DMS79 (cell line): ENCODE data around the gene NCLN.
"Not testable (repeated sequence)": the region's sequence is repeated elsewhere in the genome, so short reads cannot be mapped to it uniquely, and the experiment has no call there.

Source experiments
- DNase-seq: peaks from one replicate; lab custom pipeline; 2025; lab: John Stamatoyannopoulos, UW

NCLN gene

DNA sequence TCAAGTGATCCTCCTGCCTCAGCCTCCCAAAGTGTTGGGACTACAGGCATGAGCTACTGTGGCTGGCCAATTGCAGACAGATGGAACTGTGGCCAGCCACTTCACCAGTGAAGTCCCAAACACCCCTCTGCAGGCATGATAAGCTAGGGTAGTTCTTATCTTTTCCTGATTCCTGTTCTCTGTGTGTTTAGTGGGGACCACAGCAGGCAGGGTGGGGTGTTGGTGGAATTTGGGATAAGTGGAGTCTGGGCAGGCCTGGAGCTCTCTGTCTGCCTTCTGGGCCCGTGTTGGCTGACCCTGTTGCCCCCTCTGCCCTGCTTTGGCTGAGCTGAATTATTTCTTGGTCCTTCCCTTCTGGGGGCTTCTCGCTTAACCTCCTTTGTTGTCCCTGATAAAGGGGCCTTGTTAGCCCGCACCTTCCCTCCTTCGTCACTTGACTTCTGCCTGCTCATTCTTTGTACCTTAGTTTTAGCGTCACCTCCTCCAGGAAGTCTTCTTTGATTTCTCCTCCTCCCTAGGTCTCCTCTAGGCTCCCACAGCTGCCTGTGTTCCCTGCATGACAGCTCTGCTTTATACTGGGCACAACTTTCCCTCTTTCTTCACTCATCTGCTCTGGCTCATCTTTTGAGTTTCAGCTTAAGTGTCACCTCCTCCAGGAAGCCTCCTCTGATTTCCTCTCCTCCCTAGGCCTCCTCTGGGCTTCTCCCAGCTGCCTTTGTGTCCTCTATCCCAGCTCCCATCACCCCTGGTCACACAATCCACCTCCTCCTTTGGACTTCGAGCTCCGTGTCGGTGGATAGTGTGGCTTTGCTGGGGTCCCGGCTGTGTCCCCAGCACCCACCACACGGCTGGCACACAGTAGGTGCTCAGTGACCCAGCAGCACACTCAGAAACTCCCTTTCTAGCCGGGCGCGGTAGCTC, 1.7 kb upstream of the NCLN start:
- no peak for DNase-seq

DNA sequence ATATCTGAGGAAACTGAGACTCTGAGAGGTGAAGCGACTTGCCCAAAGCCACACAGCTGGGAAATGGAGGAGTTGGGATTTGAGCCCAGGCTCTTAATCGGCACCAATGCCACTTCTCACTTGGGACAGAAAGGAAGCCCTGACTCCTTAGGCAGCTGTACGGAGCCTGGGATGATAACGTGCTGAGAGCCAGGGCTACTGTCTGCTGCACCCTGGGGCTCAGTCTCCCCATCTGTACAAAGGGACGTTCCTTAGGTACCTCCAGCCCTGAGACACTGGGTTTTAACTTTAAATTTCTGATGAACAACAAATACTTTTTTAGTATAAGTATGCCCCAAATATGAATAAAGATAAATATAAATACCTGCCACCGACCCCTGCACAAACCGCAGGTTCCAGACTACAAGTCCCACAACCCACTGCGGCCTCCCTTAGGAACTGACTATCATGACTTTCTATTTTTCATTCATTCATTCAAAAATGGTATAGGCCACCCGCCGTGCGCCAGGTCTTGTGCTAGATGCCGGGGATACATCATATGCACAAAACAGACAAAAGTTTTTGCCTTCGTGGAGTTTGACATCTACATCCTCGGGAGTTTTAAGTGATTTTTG, 776 bp upstream of the NCLN start:
- DNase-seq = peak; percentile 76

DNA sequence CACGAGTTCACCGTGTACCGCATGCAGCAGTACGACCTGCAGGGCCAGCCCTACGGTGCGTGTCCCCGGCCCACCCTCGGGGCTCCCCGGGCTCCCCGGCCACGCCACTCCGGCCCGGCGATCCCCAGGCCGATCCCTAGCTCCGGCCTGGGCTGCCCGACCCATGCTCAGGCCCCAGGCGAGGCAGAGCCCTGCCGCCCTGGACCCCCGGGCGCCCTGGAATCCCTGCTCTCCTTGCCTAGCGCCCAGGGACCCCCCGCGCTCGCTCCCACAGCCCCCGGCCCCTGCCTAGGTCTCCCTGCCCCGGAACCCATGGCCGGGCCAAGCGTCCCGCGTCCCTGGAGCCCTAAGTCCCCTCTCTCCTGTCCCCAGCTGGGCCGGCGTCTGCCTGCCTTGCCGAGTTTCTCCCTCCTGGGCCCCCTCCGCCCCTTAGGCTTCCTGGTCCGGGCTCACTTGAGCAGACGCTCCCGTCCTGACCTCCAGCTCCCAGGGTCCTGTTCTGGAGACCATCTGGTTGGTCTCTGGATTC, 494 bp downstream of the NCLN start:
- no peak for DNase-seq

DNA sequence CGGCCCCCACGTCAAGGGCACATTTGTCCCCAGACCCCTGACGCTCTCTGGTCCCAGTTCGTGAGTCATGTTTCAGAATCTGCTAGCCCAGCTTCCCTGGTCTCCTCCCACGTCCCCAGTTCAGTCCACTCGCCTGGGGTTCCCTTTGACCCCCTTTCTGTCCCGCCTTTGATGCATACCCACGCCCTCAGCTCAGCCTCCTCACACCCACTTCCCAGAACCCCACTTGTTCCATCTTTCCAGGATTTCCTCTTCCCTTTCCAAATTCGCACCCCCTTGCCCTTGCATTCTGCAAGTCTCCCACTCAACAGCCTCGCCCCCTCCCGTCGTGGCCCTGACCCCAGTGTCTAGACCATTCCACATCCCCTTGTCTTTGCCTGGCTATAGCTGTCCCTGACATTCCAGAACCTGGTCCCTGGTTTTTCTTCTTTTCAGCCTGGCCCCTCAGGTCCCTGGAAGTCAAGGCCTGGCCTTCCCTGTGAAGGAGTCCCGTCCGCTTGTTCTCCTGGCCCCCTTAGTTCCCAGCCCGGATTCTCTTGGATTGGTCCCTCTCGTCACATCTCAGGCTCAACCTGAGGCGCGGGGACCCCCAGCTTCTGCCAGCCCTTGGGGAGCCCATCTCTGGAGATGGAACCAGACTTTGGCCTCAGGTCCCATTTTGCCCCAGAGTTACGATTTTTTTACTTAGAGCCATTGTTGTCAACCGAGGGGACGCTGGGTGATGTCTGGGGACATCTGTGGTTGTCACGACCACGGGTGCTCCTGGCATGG, 1.3 kb downstream of the NCLN start:
- DNase-seq = no peak

DNA sequence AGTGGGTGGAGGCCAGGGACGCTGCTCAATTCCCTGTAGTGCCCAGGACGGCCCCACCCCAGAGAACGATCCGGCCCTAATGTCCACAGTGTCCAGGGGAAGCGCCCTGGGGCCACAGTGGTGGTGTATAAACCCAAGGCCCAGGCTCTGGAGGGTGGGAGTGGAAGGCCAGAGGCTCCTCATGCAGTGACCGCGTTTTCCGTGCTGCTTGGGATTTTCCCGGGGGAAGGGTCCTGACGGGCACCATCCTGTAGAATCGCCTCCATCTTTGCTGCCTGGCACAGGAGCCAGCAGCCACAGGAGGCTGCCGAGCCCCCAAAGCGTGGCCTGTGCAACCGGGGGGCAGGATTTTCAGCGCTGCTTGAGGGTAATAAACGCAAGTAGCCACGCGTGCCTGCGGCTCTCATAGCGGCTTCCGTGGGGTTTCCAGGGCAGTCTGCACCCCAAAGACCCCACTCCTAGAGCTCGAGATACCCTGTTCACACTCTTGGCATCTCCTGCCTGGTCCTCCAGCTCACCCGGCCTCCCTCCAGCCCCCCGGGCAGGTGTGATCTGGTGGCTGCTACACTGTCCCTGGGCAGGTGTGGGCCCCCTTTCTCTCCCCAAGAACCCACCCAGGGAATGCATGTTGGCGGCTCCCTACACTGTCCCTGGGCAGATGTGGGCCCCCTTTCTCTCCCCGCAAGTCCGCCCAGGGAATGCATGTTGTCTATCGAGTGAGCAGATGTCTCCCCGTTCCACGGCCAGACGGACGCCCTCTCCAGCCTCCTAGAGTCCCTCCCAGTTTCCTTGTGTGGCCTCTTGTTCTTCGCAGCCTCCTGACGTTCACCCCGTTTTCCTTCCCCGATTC, 2.2 kb downstream of the NCLN start:
- DNase-seq = no peak

DNA sequence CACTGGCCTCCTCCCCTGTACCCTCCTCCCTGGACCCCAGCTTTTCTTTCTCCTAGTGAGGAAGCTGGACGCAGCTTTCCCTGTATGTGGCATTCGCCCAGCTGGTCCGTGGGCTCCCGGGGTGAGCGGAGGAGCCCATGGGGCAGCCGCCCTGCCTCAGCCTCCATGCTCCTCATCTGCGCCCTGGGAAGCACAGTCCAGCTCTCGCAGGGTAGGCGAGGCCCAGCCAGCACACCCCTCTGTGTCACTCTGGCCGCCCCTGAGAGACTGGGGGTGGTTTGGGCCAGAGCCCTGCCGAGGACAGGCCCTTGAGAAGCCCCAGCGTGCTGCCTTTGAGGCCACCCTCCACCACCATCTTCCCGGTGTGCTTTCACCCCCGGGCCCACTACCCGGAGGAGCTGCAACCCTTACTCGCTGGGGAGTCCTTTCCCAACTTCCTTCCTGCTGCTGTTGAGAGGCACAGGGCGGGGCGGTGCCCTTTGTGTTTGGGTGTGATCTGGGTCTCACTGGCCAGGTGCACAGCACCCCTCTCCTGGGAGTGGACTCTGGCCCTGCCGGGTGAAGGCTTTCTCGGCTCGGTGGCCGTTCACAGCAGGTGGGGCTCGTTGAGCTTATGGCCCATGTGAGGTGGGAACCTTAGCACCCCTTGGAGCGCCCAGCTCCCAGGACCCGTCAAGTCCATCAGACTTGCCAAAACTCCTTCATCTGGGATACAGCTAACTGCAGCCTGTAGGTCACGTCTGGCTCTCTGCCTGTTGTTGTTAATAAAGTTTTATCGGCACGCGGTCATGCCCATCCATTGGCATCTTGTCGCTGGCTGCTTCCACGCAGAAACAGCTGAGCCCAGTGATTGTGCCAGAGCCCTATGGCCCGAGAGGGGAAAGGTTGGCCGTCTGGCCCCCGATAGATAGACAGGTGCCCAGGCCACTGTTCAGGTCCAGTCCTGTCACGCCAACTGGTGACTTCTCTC, 3.2 kb downstream of the NCLN start:
- DNase-seq = no peak

DNA sequence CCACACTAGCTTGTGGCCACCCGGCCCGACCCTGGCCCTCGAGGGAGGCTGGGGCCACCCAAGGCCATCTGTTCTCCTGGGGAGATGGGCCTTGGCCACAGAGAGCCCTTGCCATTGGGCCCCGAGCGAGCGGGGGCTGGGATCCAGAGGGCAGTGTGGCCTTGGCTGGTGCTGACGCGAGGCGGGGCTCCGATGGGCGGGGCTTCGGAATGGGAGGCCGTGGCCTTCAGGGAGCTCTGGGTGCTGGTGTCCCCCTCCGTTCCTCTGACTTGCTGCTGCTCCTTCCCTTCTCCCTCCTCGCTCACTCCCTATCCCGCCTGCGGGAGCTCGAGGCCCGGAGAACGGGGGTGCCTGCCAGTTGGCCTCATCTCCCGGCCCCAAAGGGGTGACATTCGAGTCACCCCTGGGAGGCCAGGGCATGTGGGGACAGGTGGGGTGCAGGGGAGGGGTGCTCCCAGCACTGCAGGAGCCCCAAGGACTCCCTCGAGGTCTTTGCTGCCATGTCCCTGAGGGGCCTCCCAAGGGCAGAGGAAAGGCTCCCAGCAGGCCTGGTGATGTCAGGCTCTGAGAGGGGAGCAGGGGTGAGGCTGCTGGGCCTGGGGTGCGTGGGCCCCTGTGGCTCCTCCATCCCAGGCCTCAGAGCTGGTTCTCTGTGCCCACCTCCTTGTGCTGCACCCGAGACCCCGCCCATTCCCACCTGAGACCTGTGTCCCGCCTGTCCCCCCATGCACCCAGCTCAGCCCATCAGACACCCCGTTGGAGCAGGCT, 4.2 kb downstream of the NCLN start:
- no peak for DNase-seq

DNA sequence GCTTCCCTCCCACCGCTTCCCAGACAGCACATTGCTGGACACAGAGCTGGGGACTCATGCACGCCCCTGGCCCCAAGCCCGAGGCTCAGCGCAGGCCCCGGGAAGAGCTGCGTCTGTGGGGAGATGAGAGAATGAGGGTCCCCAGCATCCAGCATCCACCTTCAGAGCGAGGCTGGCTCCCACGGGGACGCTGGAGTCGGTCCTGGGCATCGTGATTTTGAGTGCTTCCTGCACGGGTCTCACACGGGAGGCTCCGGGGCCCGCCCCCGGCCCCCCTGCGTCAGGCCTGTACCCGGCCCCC, 4.7 kb downstream of the NCLN start:
- no peak for DNase-seq

DNA sequence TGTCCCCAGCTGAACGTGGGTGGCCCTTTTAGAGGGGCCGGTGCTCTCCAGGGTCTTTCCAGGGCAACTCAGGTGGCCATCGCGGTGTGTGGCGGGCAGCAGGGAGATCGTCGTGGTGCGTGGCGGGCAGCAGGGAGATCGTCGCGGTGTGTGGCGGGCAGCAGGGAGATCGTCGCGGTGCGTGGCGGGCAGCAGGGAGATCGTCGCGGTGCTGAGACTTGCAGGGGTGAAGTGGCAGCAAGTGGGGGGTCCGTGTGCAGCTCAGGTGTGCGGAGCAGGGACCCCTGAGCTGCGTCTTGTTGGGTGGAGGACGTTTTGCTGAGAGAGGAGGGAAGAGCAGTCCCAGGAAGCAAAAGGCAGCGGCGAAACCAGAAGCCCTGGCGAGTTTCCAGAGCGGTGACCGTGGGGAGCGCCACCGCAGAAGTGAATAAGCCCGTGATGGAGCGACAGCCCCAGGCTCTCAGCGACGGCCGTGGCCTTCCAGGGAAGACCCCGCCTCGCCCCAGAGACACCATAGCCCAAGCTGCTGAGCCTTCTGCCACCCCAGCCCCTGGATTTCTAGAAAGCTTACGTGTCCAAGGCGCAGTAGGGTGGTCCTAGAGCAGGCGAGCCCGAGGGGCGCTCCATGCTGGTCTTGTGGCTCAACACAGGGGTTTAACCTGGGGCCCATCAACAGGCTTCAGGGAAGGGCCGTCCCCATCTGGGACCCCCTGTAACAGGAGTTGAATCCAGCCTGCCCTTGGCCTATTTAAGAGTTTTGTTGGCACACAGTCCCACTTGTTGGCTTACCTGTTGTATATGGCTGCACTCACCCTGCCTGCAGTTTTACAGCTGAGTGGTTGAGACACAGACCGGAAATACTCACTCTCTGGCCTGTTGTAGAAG, 5.4 kb downstream of the NCLN start:
- DNase-seq = no peak

DNA sequence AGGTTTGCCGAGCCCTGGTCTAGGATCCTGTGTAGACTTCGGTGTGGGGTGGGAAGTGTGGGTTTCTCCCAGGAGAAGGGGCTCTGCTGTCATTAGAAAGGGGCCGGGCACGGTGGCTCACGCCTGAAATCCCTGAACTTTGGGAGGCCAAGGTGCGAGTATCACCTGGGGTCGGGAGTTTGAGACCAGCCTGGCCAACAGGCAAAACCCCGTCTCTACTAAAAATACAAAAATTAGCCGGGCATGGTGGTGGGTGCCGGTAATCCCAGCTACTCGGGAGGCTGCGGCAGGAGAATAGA, 6.0 kb downstream of the NCLN start:
- not testable (repeated sequence) for DNase-seq

DNA sequence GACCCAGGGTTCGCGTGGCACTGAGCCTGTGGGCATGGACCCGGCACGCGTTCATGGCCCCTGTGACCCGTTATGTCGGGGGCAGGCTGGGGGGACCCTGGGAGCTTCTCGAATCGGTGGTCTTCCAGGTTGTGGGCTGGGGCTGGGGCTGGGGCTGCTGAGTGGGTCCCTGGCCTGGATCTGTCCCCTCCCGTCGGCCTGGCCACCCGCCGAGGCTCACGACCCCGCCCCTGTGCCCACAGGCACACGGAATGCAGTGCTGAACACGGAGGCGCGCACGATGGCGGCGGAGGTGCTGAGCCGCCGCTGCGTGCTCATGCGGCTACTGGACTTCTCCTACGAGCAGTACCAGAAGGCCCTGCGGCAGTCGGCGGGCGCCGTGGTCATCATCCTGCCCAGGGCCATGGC, 6.5 kb downstream of the NCLN start:
- no peak for DNase-seq

DNA sequence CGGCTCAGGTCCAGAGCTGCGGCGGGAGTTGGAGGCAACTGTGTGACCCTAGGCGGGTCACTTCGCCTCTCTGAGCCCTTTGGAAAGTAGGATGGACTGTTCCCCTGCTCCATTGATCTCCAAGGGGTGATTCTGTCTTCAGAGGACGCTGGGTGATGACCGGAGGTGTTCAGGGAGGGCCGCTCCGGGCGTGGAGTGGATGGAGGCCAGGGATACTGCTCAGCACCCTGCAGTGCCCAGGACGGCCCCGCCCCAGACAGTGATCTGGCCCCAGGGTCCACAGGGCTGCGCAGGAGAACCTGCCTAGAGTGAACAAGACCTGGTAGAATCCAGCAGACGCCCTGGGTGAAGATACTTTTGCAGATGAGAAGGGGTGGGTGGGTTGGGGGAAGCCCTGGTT, 7.0 kb downstream of the NCLN start:
- no peak for DNase-seq

DNA sequence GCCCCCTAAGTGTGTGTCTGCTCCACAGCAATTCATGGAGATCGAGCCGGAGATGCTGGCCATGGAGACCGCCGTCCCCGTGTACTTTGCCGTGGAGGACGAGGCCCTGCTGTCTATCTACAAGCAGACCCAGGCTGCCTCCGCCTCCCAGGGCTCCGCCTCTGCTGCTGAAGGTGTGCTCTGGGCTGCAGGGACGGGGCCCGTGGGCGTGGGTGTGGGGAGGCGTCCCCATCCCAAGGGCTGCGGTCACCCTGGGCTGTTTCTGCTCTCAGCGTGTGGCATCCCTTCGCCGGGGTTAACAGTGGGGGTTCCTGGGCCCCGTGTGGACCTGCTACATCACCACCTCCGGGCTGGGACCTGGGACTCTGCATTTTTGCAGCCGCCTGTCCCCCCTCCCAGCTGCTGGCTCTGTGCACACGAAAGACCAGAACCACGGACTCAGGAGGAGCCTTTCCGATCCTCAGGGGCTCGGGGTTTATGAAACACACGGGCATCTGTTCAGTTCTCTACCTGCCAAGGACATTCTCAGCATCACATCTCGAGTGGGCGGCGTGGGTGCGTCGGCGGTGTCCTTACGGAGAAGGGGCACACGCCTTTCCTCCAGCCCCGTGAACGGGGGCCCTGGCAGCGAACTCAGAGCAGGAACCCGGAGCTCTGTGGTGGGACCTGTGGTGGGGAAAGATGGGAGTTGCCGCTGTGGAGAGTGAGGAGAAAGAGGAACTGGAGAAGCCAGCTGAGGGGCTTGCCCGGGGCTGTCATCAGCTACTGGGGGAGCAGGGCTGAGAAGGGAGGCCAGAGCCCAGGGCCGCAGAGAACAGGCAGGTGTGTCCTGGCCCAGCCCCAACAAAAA, 7.8 kb downstream of the NCLN start:
- DNase-seq = no peak

DNA sequence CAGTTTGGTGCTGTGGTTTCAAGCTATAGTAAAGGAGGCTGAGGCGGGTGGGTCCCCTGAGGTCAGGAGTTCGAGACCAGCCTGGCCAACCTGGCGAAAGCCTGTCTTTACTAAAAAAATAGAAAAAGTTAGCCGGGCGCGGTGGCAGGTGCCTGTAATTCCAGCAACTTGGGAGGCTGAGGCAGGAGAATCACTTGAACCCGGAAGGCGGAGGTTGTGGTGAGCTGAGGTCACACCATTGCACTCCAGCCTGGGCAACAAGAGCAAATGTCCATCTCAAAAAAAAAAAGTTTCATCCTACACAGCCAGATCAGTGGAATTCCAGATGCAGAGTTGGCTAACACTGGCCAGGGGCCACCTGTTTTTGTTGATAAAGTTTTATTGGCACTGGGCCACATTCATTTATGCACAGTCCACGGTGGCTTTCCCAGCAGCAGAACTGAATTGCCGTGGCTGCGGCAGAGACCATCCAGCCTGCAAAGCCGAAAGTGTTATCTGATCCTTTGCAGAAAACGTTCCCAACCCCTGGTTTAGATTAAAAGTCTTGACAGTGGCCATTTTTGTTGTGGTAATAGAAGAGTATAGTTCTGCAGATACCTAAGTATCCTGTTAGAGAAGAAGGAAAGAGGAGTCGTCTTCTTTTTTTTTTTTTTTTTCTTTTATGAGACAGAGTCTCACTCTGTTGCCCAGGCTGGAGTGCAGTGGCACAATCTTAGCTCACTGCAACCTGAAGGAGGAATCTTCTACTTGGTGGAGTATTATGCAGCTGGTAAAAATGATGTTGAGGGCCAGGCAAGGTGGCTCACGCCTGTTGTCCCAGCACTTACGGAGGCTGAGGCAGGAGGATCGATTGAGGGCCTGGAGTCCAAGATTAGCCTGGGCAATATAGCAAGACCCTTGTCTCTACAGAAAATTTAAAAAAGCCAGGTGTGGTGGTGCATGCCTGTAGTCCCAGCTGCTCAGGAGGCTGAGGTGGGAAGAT, 8.7 kb downstream of the NCLN start:
- no peak for DNase-seq

DNA sequence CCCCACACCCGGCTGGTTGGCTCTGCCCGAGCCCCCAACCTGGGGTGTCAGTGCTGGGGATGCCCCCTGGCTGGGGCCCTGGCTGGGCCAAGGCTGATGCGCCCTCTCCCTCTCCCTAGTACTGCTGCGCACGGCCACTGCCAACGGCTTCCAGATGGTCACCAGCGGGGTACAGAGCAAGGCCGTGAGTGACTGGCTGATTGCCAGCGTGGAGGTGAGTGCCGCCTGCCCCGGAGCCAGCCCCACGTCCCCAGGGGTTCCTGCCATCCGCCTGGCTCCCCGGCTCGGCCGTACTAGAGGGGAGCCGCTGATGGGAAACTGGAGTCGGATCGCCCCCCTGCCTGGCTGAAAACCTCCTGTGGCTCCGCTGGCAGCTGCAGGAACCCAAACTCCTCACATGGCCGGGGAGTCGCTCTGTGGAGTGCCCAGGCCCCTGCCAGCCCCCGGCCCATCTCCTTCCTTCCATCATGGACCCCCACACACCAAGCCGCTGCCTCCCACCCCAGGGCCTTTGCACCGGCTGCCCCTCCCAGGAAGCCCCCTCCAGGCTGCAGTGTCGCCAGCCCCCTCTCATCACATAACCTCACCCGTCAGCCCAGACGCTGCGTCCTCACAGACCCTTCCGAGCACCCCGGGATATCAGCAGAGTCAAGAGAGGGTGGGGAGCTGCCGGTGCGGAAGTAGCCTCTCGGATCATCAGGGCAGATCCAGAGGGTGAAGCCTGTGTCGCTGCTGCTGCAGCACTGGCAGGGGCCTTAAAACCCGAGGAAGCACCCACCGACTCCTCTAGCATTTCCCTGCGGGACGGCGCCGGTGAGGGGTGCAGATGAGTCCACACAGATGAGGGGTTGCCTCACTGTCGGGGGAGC, 10.6 kb downstream of the NCLN start:
- DNase-seq = no peak

DNA sequence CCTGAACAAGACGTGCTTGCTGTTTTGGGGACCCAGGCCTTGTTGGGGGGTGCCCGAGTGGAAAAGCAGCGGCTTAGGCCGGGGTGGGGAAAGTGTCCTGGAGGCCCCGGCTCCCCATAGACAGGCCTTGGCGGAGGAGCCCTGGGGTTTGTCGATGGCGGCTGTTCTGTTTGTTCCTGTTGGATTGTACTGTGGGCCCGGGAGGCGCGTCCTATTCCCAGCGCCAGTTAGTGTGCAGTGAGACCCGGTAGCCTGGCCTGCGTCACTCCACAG, 11.1 kb downstream of the NCLN start:
- no peak for DNase-seq
